Fibroblast of lung (primary cell): ENCODE data around the gene DOLPP1.

Source experiments
- CTCF ChIP-seq, 2 donors: IDR thresholded peaks in 1 of 2; conservative IDR thresholded peaks in 1 of 2; 1 replicate in 1 of 2; 2 replicates in 1 of 2; pipeline ENCODE4 v1.5.1; 2011 to 2012; ENCODE audit warnings: low read length in 2 of 2, control low read depth in 1 of 2, inconsistent platforms in 1 of 2, low read depth in 1 of 2, mild to moderate bottlenecking in 1 of 2
- EZH2 ChIP-seq: IDR thresholded peaks from 2 replicates; pipeline ENCODE4 v1.5.1; 2012; ENCODE audit warnings: low read length, control low read depth, mild to moderate bottlenecking; ENCODE audit errors: missing control alignments

GRCh38 chr9:129071526-129072126 is 9.3 kb upstream of the DOLPP1 start:
- TF ChIP-seq CTCF (conservative IDR thresholded peaks at IDR 0.05 in 1 of 2, IDR thresholded peaks at IDR 0.05 in 1 of 2; ENCODE audit: low read depth in 1 of 2, low read length in 2 of 2) (no peak), EZH2 (no peak)
